ENCODE measurements around the gene HTRA3.

The HTRA3 gene

GRCh38 chr4:8319061-8319460 is 49.5 kb downstream of the HTRA3 start:
- H3K9me3 ChIP-seq (ENCODE audit: severe bottlenecking) = no peaks in the 10 kb centered on the region
- TF ChIP-seq CTCF (IDR thresholded peaks at IDR 0.05; ENCODE audit: low read depth, low read length) = no peak
- DNase-seq = peak; percentile 5
- no peaks in the 10 kb centered on the region for H3K27me3 ChIP-seq (ENCODE audit: insufficient read depth, low read depth, severe bottlenecking)
- H3K36me3 ChIP-seq = no peaks in the 10 kb centered on the region
- no peak overlapping the region for H3K4me3 ChIP-seq (ENCODE audit: low read depth, low read length)
- no peak overlapping the region for H3K27ac ChIP-seq

GRCh38 chr4:8319731-8320385 is 50.3 kb downstream of the HTRA3 start:
- Histone ChIP-seq H3K27ac (no peak overlapping the region), H3K27me3 (ENCODE audit: insufficient read depth, low read depth, severe bottlenecking) (no peaks in the 10 kb centered on the region), H3K9me3 (ENCODE audit: severe bottlenecking) (no peaks in the 10 kb centered on the region), H3K36me3 (no peaks in the 10 kb centered on the region), H3K4me3 (ENCODE audit: low read depth, low read length) (no peak overlapping the region)
- DNase-seq = peak; percentile 1
- TF ChIP-seq CTCF (IDR thresholded peaks at IDR 0.05; ENCODE audit: low read depth, low read length) = no peak

GRCh38 chr4:8320386-8320750 is 50.8 kb downstream of the HTRA3 start:
- no peaks in the 10 kb centered on the region for H3K9me3 ChIP-seq (ENCODE audit: severe bottlenecking)
- H3K4me3 ChIP-seq (ENCODE audit: low read depth, low read length) = no peak overlapping the region
- no peaks in the 10 kb centered on the region for H3K27me3 ChIP-seq (ENCODE audit: insufficient read depth, low read depth, severe bottlenecking)
- peak; percentile 33 for DNase-seq
- no peak overlapping the region for H3K27ac ChIP-seq
- peak; percentile 70 for TF ChIP-seq CTCF (IDR thresholded peaks at IDR 0.05; ENCODE audit: low read depth, low read length)
- no peaks in the 10 kb centered on the region for H3K36me3 ChIP-seq

- DNase-seq = no peak
- H3K9me3 ChIP-seq (ENCODE audit: severe bottlenecking) = peaks cover 4% of the 10 kb centered on the region
- no peak for TF ChIP-seq CTCF (IDR thresholded peaks at IDR 0.05; ENCODE audit: low read depth, low read length)
- H3K27ac ChIP-seq = no peak overlapping the region
- H3K4me3 ChIP-seq (ENCODE audit: low read depth, low read length) = no peak overlapping the region
- H3K27me3 ChIP-seq (ENCODE audit: insufficient read depth, low read depth, severe bottlenecking) = no peaks in the 10 kb centered on the region
- H3K36me3 ChIP-seq = no peaks in the 10 kb centered on the region
Measured at GRCh38 chr4:8321220-8321619, 51.7 kb downstream of the HTRA3 start.

- peaks cover 9% of the 10 kb centered on the region for H3K9me3 ChIP-seq (ENCODE audit: severe bottlenecking)
- H3K27ac ChIP-seq = no peak overlapping the region
- H3K4me3 ChIP-seq (ENCODE audit: low read depth, low read length) = no peak overlapping the region
- no peaks in the 10 kb centered on the region for H3K27me3 ChIP-seq (ENCODE audit: insufficient read depth, low read depth, severe bottlenecking)
- no peaks in the 10 kb centered on the region for H3K36me3 ChIP-seq
- TF ChIP-seq CTCF (IDR thresholded peaks at IDR 0.05; ENCODE audit: low read depth, low read length) = no peak
- no peak for DNase-seq
Measured at GRCh38 chr4:8321771-8322170, 52.2 kb downstream of the HTRA3 start.
